Measurements from ENCODE around the gene PRSS56. TPM values are rescaled to one million over a fixed set of nuclear protein-coding genes. Genes with fewer than 3 reads are reported as not detected.

PRSS56 gene
- total RNA-seq, 1 donor from 2014 or later = not detected

- Histone ChIP-seq H3K9me3 (ENCODE audit: insufficient read depth, low read depth, low read length) (no peaks in the 10 kb centered on the region), H3K27me3 (ENCODE audit: insufficient read depth, low read length) (peaks cover 47% of the 10 kb centered on the region), H3K27ac (ENCODE audit: low read depth, low read length) (no peak overlapping the region), H2AFZ (ENCODE audit: low read depth, low read length) (peak overlapping the region; percentile 26), H3K4me3 (ENCODE audit: insufficient read depth, low read depth, low read length) (no peak overlapping the region), H3K4me1 (ENCODE audit: insufficient read depth, low read length) (no peaks in the 10 kb centered on the region), H3K79me2 (ENCODE audit: insufficient read depth, low read length) (no peaks in the 10 kb centered on the region), H3K4me2 (ENCODE audit: low read length) (peak overlapping the region; percentile 59), H4K20me1 (ENCODE audit: insufficient read depth, low read length) (peaks cover 6% of the 10 kb centered on the region), H3K36me3 (ENCODE audit: insufficient read depth, low read length) (no peaks in the 10 kb centered on the region), H3K9ac (ENCODE audit: low read length) (no peak overlapping the region)
- no peaks in the 10 kb centered on the region for H3K9me3 Mint-ChIP-seq (ENCODE audit: unreplicated experiment)
- peaks cover 2% of the 10 kb centered on the region for H3K36me3 Mint-ChIP-seq (ENCODE audit: low read depth, unreplicated experiment)
- H3K4me3 Mint-ChIP-seq (ENCODE audit: unreplicated experiment) = peak overlapping the region; percentile 35
- TF ChIP-seq CTCF (IDR thresholded peaks at IDR 0.05; ENCODE audit: insufficient read depth, low read depth, low read length) = no peak
- peak; percentile 96 for TF ChIP-seq EZH2 (IDR thresholded peaks at IDR 0.05; ENCODE audit: insufficient read depth, low read length)
- H3K27ac Mint-ChIP-seq (ENCODE audit: unreplicated experiment) = no peak overlapping the region
- FAIRE-seq (no peak), DNase-seq (ENCODE audit: low read depth) (peak; percentile 22)
- no peaks in the 10 kb centered on the region for H3K4me1 Mint-ChIP-seq (ENCODE audit: low read depth, unreplicated experiment)
- H3K27me3 Mint-ChIP-seq (ENCODE audit: low read depth, unreplicated experiment) = peaks cover 70% of the 10 kb centered on the region
Observed at GRCh38 chr2:232502911-232503808, 17.0 kb upstream of the PRSS56 start.

GRCh38 chr2:232503809-232504323 is 16.3 kb upstream of the PRSS56 start:
- peak overlapping the region; percentile 34 for H3K4me3 Mint-ChIP-seq (ENCODE audit: unreplicated experiment)
- Histone ChIP-seq H3K79me2 (ENCODE audit: insufficient read depth, low read length) (no peaks in the 10 kb centered on the region), H3K27ac (ENCODE audit: low read depth, low read length) (no peak overlapping the region), H2AFZ (ENCODE audit: low read depth, low read length) (no peak overlapping the region), H4K20me1 (ENCODE audit: insufficient read depth, low read length) (peaks cover 6% of the 10 kb centered on the region), H3K9ac (ENCODE audit: low read length) (no peak overlapping the region), H3K27me3 (ENCODE audit: insufficient read depth, low read length) (peaks cover 47% of the 10 kb centered on the region), H3K36me3 (ENCODE audit: insufficient read depth, low read length) (no peaks in the 10 kb centered on the region), H3K4me3 (ENCODE audit: insufficient read depth, low read depth, low read length) (no peak overlapping the region), H3K9me3 (ENCODE audit: insufficient read depth, low read depth, low read length) (no peaks in the 10 kb centered on the region), H3K4me2 (ENCODE audit: low read length) (no peak overlapping the region), H3K4me1 (ENCODE audit: insufficient read depth, low read length) (no peaks in the 10 kb centered on the region)
- FAIRE-seq = no peak
- no peak for DNase-seq (ENCODE audit: low read depth)
- H3K36me3 Mint-ChIP-seq (ENCODE audit: low read depth, unreplicated experiment) = peaks cover 2% of the 10 kb centered on the region
- TF ChIP-seq CTCF (IDR thresholded peaks at IDR 0.05; ENCODE audit: insufficient read depth, low read depth, low read length) (no peak), EZH2 (IDR thresholded peaks at IDR 0.05; ENCODE audit: insufficient read depth, low read length) (peak; percentile 86)
- H3K27ac Mint-ChIP-seq (ENCODE audit: unreplicated experiment) = no peak overlapping the region
- no peaks in the 10 kb centered on the region for H3K9me3 Mint-ChIP-seq (ENCODE audit: unreplicated experiment)
- no peaks in the 10 kb centered on the region for H3K4me1 Mint-ChIP-seq (ENCODE audit: low read depth, unreplicated experiment)
- peaks cover 70% of the 10 kb centered on the region for H3K27me3 Mint-ChIP-seq (ENCODE audit: low read depth, unreplicated experiment)

GRCh38 chr2:232504438-232504837 is 15.8 kb upstream of the PRSS56 start:
- no peaks in the 10 kb centered on the region for H3K79me2 ChIP-seq (ENCODE audit: insufficient read depth, low read length)
- Mint-ChIP-seq H3K36me3 (ENCODE audit: low read depth, unreplicated experiment) (peaks cover 2% of the 10 kb centered on the region), H3K4me3 (ENCODE audit: unreplicated experiment) (no peak overlapping the region), H3K27ac (ENCODE audit: unreplicated experiment) (no peak overlapping the region), H3K4me1 (ENCODE audit: low read depth, unreplicated experiment) (no peaks in the 10 kb centered on the region), H3K9me3 (ENCODE audit: unreplicated experiment) (no peaks in the 10 kb centered on the region), H3K27me3 (ENCODE audit: low read depth, unreplicated experiment) (peaks cover 72% of the 10 kb centered on the region)
- DNase-seq (ENCODE audit: low read depth) = no peak
- H2AFZ ChIP-seq (ENCODE audit: low read depth, low read length) = no peak overlapping the region
- FAIRE-seq = no peak
- H3K27me3 ChIP-seq (ENCODE audit: insufficient read depth, low read length) = peaks cover 47% of the 10 kb centered on the region
- no peak overlapping the region for H3K9ac ChIP-seq (ENCODE audit: low read length)
- H4K20me1 ChIP-seq (ENCODE audit: insufficient read depth, low read length) = peaks cover 6% of the 10 kb centered on the region
- H3K27ac ChIP-seq (ENCODE audit: low read depth, low read length) = no peak overlapping the region
- no peak overlapping the region for H3K4me3 ChIP-seq (ENCODE audit: insufficient read depth, low read depth, low read length)
- no peaks in the 10 kb centered on the region for H3K36me3 ChIP-seq (ENCODE audit: insufficient read depth, low read length)
- TF ChIP-seq EZH2 (IDR thresholded peaks at IDR 0.05; ENCODE audit: insufficient read depth, low read length) (no peak), CTCF (IDR thresholded peaks at IDR 0.05; ENCODE audit: insufficient read depth, low read depth, low read length) (no peak)
- no peaks in the 10 kb centered on the region for H3K9me3 ChIP-seq (ENCODE audit: insufficient read depth, low read depth, low read length)
- H3K4me2 ChIP-seq (ENCODE audit: low read length) = no peak overlapping the region
- H3K4me1 ChIP-seq (ENCODE audit: insufficient read depth, low read length) = no peaks in the 10 kb centered on the region
